OCI-LY3 (cell line): Measurements from ENCODE around the gene ZFP62.

ENCODE experiments used
- H2AFZ ChIP-seq: fragments of 200-600, 300-600 bp; shearing (Covaris generic); 2 replicates; pipeline ENCODE4 v1.6.0; 2014; ENCODE audit warnings: antibody characterized with exemption, low read depth, low read length
- H3K27ac ChIP-seq: fragments of 200-600, 300-600 bp; sonication (generic); 2 replicates; pipeline ENCODE4 v1.5.1; 2014; ENCODE audit warnings: mild to moderate bottlenecking, low read length, moderate library complexity, mixed read lengths
- H3K27me3 ChIP-seq: fragments of 200-600, 300-600 bp; sonication (generic); 2 replicates; pipeline ENCODE4 v1.6.1; 2014; ENCODE audit warnings: low read depth, low read length, mixed read lengths
- H3K36me3 ChIP-seq: fragments of 200-600, 300-600 bp; sonication (generic); replicated peaks from 2 replicates; pipeline ENCODE3; 2014; ENCODE audit warnings: low read depth, low read length, mixed read lengths
- H3K4me1 ChIP-seq: fragments of 300-600, 200-600 bp; sonication (generic); 2 replicates; pipeline ENCODE4 v1.6.1; 2014; ENCODE audit warnings: low read length, mixed read lengths
- H3K4me2 ChIP-seq: fragments of 200-600, 300-600 bp; sonication (generic); 2 replicates; pipeline ENCODE4 v1.6.1; 2014; ENCODE audit warnings: low read length, mixed read lengths
- H3K4me3 ChIP-seq: fragments of 300-600, 200-600 bp; sonication (generic); 2 replicates; pipeline ENCODE4 v1.5.1; 2014; ENCODE audit warnings: antibody characterized with exemption, mild to moderate bottlenecking, low read length, moderate library complexity
- H3K79me2 ChIP-seq: fragments of 300-600, 200-600 bp; shearing (Covaris generic); 2 replicates; pipeline ENCODE4 v1.6.1; 2014; ENCODE audit warnings: mild to moderate bottlenecking, low read length, mixed read lengths
- H3K9ac ChIP-seq: fragments of 300-600, 200-600 bp; shearing (Covaris generic); 2 replicates; pipeline ENCODE4 v1.6.0; 2014; ENCODE audit warnings: mild to moderate bottlenecking, low read length, moderate library complexity
- H3K9me3 ChIP-seq: fragments of 200-600, 300-600 bp; shearing (Covaris generic); 2 replicates; pipeline ENCODE4 v1.6.1; 2014; ENCODE audit warnings: low read length, mixed read lengths; ENCODE audit not compliant: insufficient read depth
- H4K20me1 ChIP-seq: fragments of 200-600, 300-600 bp; sonication (generic); 2 replicates; pipeline ENCODE4 v1.6.1; 2016; ENCODE audit warnings: low read length, mixed read lengths; ENCODE audit not compliant: insufficient read depth
- CTCF ChIP-seq: fragments of 200-600, 300-600 bp; sonication (generic); IDR thresholded peaks from 2 replicates; pipeline ENCODE4 v1.5.1; 2014; ENCODE audit warnings: antibody characterized with exemption, low read length, low read depth
- EZH2phosphoT487 ChIP-seq: fragments of 200-600 bp; shearing (Covaris generic); IDR thresholded peaks from 2 replicates; pipeline ENCODE4 v1.6.1; 2018; ENCODE audit warnings: antibody characterized with exemption, mixed run types, low read depth

Gene ZFP62

DNA sequence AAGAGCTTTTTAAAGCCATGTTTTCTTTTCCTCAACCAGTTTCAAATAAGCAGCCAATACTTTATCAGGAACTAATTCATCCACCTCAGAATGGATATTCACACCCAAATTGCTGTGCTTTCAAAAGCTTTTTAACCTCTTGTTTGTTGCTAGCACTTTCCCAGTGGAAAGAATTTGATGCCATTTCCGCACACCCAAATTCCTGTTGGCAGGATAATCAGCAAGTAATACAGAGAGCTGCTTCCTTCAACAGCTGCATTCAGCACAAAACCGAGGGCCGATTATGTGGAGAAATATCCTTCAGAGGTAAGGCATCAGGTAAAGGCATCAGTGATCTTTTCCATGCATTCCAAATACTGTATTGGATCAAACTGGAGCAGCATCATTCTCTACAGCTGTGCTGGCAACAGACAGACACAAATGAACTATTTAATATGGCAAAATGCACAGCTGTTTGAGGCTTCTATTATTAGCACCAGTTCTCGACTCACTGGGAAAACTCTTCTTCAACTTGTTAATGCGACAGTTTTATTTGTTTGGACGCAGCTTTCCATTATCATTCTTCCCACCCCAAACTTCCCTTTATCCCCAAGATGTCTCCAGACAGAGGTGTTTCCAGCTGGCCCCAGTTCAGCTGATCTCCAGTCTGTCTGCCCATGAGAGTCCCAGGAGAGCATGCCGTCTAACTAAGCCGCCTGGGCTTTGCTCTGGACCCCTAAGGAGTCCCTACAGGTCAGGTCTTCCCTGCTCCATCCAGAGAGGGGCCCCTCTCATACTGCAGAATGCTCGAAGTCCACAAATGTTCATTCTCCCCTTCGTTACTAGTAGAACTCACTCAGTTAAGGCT, 36.2 kb downstream of the ZFP62 start:
- H3K27me3 ChIP-seq: no peaks in the 10 kb centered on the region
- H2AFZ ChIP-seq: no peak overlapping the region
- TF ChIP-seq CTCF (no peak), EZH2phosphoT487 (no peak)
- no peak overlapping the region for H3K4me2 ChIP-seq
- no peak overlapping the region for H3K9ac ChIP-seq
- H3K4me3 ChIP-seq: no peak overlapping the region
- H4K20me1 ChIP-seq: no peaks in the 10 kb centered on the region
- H3K36me3 ChIP-seq: peaks cover 6% of the 10 kb centered on the region
- peaks cover 20% of the 10 kb centered on the region for H3K4me1 ChIP-seq
- no peak overlapping the region for H3K27ac ChIP-seq
- no peaks in the 10 kb centered on the region for H3K9me3 ChIP-seq
- peaks cover 3% of the 10 kb centered on the region for H3K79me2 ChIP-seq

- Histone ChIP-seq H3K4me3 (no peak overlapping the region), H3K9ac (no peak overlapping the region), H3K36me3 (no peaks in the 10 kb centered on the region), H4K20me1 (no peaks in the 10 kb centered on the region), H3K9me3 (no peaks in the 10 kb centered on the region), H3K27me3 (no peaks in the 10 kb centered on the region), H3K27ac (no peak overlapping the region), H2AFZ (no peak overlapping the region), H3K4me2 (no peak overlapping the region), H3K4me1 (peaks cover 18% of the 10 kb centered on the region), H3K79me2 (no peaks in the 10 kb centered on the region)
- TF ChIP-seq EZH2phosphoT487 (no peak), CTCF (no peak)
Observed at GRCh38 chr5:180823940-180824629, 37.0 kb downstream of the ZFP62 start.

DNA sequence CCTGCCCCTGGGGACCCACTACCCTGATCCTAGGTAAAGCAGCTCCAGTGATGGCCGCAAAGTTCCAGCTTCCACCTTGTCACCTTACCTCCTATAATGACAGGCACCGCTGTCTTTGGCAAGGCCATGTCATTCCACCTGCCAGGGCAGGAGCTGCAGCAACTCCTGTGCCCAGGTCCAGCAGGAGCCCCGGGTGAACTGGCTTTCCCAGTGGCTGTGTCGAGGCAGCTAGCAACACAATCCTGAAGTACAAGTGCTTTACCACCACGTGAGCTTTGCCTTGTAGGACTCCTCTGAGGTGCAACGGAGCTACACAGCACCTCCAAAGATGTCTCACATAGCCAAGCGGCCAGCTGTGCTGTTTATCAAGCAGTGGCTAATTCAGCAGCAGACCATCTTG, 37.7 kb downstream of the ZFP62 start:
- Histone ChIP-seq H3K4me2 (no peak overlapping the region), H3K27me3 (no peaks in the 10 kb centered on the region), H3K36me3 (no peaks in the 10 kb centered on the region), H3K4me1 (peaks cover 19% of the 10 kb centered on the region), H3K9ac (no peak overlapping the region), H4K20me1 (no peaks in the 10 kb centered on the region), H3K27ac (no peak overlapping the region), H3K9me3 (no peaks in the 10 kb centered on the region), H2AFZ (no peak overlapping the region), H3K4me3 (no peak overlapping the region), H3K79me2 (no peaks in the 10 kb centered on the region)
- TF ChIP-seq EZH2phosphoT487: no peak
- no peak for TF ChIP-seq CTCF

DNA sequence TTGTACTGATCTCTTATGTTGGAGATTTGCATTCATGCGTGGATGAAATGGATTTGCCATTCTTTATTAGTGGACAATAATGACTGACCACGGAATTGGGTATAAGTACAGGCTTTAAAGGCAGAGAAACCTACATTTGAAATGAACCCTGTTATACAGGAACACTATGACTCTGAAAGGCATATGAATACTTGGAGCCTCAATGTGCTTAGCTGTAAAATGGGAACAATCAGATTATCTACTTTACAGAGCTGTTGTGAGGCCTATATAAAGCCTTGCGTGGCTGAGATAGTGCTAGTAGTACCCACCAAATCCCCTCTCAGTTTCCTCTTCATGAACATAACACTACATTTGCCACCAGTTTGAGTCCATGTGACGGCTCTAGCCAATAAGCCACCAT, 39.5 kb downstream of the ZFP62 start:
- no peaks in the 10 kb centered on the region for H4K20me1 ChIP-seq
- no peaks in the 10 kb centered on the region for H3K9me3 ChIP-seq
- TF ChIP-seq CTCF (no peak), EZH2phosphoT487 (no peak)
- peak overlapping the region; percentile 51 for H2AFZ ChIP-seq
- H3K27ac ChIP-seq: peak overlapping the region; percentile 42; the same call in 1 of the 2 replicates
- peaks cover 37% of the 10 kb centered on the region for H3K4me1 ChIP-seq
- H3K4me2 ChIP-seq: peak overlapping the region; percentile 62
- no peaks in the 10 kb centered on the region for H3K36me3 ChIP-seq
- no peak overlapping the region for H3K4me3 ChIP-seq
- no peaks in the 10 kb centered on the region for H3K27me3 ChIP-seq
- H3K79me2 ChIP-seq: no peaks in the 10 kb centered on the region
- H3K9ac ChIP-seq: no peak overlapping the region
